Endothelial cell of umbilical vein (primary cell): ENCODE data around the gene GRID1. TPM values are rescaled to one million over a fixed set of nuclear protein-coding genes. Genes with fewer than 3 reads are reported as not detected.

Experiments used
- BruUV-seq: library from RNA; stranded (reverse); fragments of 400-500 nt; replicated peaks from 2 replicates; lab custom pipeline; 2021; lab: Mats Ljungman, UMichigan
- CTCF ChIA-PET: fragments of 300-600, 350-600 bp; sonication (Branson Sonifier 250); formaldehyde crosslinking; loops from one replicate; lab custom pipeline; 2021; ENCODE audit warnings: antibody characterized with exemption, inconsistent platforms; lab: Charles Lee
- POLR2A ChIA-PET: fragments of 300-600, 350-600 bp; sonication (Branson Sonifier 250); formaldehyde crosslinking; loops from one replicate; lab custom pipeline; 2021; ENCODE audit warnings: antibody characterized with exemption, inconsistent platforms; lab: Charles Lee
- DNase-seq: peaks from one replicate; pipeline ENCODE4 v3.0.0-alpha.2; 2011; ENCODE audit warnings: low read depth, low spot score
- FAIRE-seq: peaks from 2 replicates; lab custom pipeline; 2011; peaks lifted over from hg19 to GRCh38; lab: Jason Lieb, UNC
- H2AFZ ChIP-seq: 2 replicates; pipeline ENCODE4 v1.6.0; 2012; ENCODE audit warnings: low read depth, low read length, control low read depth, inconsistent platforms
- H3K27ac ChIP-seq: 2 replicates; pipeline ENCODE4 v1.5.1; 2011; ENCODE audit warnings: low read depth, mild to moderate bottlenecking, control low read depth, low read length, moderate library complexity; ENCODE audit not compliant: insufficient read depth
- H3K27me3 ChIP-seq, 2 experiments: 2 replicates each; pipeline versions ENCODE4 v1.6.0 to v1.6.1; 2011; ENCODE audit warnings: low read length in 2 of 2, mixed read lengths in 1 of 2; ENCODE audit not compliant: control insufficient read depth in 2 of 2, insufficient read depth in 2 of 2
- H3K36me3 ChIP-seq, 2 experiments: 2 replicates in 1 of 2; 3 replicates in 1 of 2; pipeline ENCODE4 v1.5.1; 2011; ENCODE audit warnings: low read length in 2 of 2, mild to moderate bottlenecking in 1 of 2, moderate library complexity in 1 of 2; ENCODE audit not compliant: control insufficient read depth in 2 of 2, insufficient read depth in 2 of 2; ENCODE audit errors: extremely low read depth in 1 of 2
- H3K4me1 ChIP-seq: 3 replicates; pipeline ENCODE4 v1.5.1; 2011; ENCODE audit warnings: mild to moderate bottlenecking, low read length; ENCODE audit not compliant: control insufficient read depth, insufficient read depth; ENCODE audit errors: extremely low read depth
- H3K4me2 ChIP-seq: 2 replicates; pipeline ENCODE4 v1.6.1; 2011; ENCODE audit warnings: low read length, control low read depth, mixed read lengths; ENCODE audit not compliant: insufficient read depth
- H3K4me3 ChIP-seq, 3 experiments: fragments of 200-600 bp in 1 of 3; sonication (generic), shearing (Covaris generic) in 1 of 3; replicated peaks in 1 of 3; 2 replicates each; pipeline ENCODE4 v1.5.1; 2011 to 2016; ENCODE audit warnings: control low read depth in 3 of 3, low read length in 3 of 3, mild to moderate bottlenecking in 2 of 3, inconsistent platforms in 1 of 3, low read depth in 1 of 3, moderate library complexity in 1 of 3; ENCODE audit not compliant: insufficient read depth in 1 of 3
- H3K79me2 ChIP-seq: 2 replicates; pipeline ENCODE4 v1.6.0; 2012; ENCODE audit warnings: low read length, inconsistent platforms; ENCODE audit not compliant: control insufficient read depth, insufficient read depth
- H3K9ac ChIP-seq: replicated peaks from 2 replicates; pipeline ENCODE3; 2011; ENCODE audit warnings: low read length, control low read depth; ENCODE audit not compliant: insufficient read depth; ENCODE audit errors: extremely low read depth
- H3K9me1 ChIP-seq: replicated peaks from 3 replicates; pipeline ENCODE4 v1.6.0; 2011; ENCODE audit warnings: mild to moderate bottlenecking, low read length; ENCODE audit not compliant: control insufficient read depth, insufficient read depth; ENCODE audit errors: extremely low read depth
- H3K9me3 ChIP-seq: replicated peaks from 2 replicates; pipeline ENCODE4 v1.5.1; 2012; ENCODE audit warnings: low read length, inconsistent platforms; ENCODE audit not compliant: control insufficient read depth, insufficient read depth
- H4K20me1 ChIP-seq: replicated peaks from 2 replicates; pipeline ENCODE3; 2011; ENCODE audit warnings: mild to moderate bottlenecking, low read length; ENCODE audit not compliant: control insufficient read depth, insufficient read depth; ENCODE audit errors: extremely low read depth
- CTCF ChIP-seq, 2 donors: IDR thresholded peaks; 1 replicate in 1 of 2; 2 replicates in 1 of 2; pipeline ENCODE4 v1.5.1; 2011; ENCODE audit warnings: low read length in 2 of 2, mild to moderate bottlenecking in 2 of 2, moderate library complexity in 2 of 2, control low read depth in 1 of 2, inconsistent platforms in 1 of 2, low read depth in 1 of 2; ENCODE audit not compliant: insufficient read depth in 1 of 2; ENCODE audit errors: extremely low read depth in 1 of 2
- EZH2 ChIP-seq: IDR thresholded peaks from 2 replicates; pipeline ENCODE4 v1.6.1; 2012; ENCODE audit warnings: borderline replicate concordance, low read depth, mild to moderate bottlenecking, moderate library complexity, low read length, inconsistent platforms; ENCODE audit not compliant: severe bottlenecking
- FOS ChIP-seq: IDR thresholded peaks from 2 replicates; pipeline ENCODE4 v1.6.1; 2011; ENCODE audit warnings: mild to moderate bottlenecking, low read length, moderate library complexity, borderline replicate concordance; ENCODE audit not compliant: insufficient read depth
- GATA2 ChIP-seq: IDR thresholded peaks from 2 replicates; pipeline ENCODE4 v1.7.0; 2011; ENCODE audit warnings: low read depth, mild to moderate bottlenecking, moderate library complexity, mixed read lengths, low read length; ENCODE audit not compliant: insufficient read length, insufficient read depth
- JUN ChIP-seq: IDR thresholded peaks from 2 replicates; pipeline ENCODE4 v1.6.1; 2011; ENCODE audit warnings: borderline replicate concordance, low read depth; ENCODE audit not compliant: insufficient read length, insufficient read depth
- MYC ChIP-seq: IDR thresholded peaks from one replicate; pipeline ENCODE4 v1.6.1; 2011; ENCODE audit warnings: mild to moderate bottlenecking, low read depth, low read length
- POLR2A ChIP-seq: IDR thresholded peaks from 2 replicates; pipeline ENCODE4 v1.6.1; 2012; ENCODE audit warnings: low read depth, mild to moderate bottlenecking, control low read depth, low read length
- POLR2AphosphoS5 ChIP-seq: IDR thresholded peaks from 2 replicates; pipeline ENCODE4 v1.6.1; 2012; ENCODE audit warnings: low read depth, mild to moderate bottlenecking, control low read depth, low read length, moderate library complexity; ENCODE audit not compliant: insufficient read depth
- dilution Hi-C: fragments of 300-500 bp; cut with MboI; formaldehyde crosslinking; loops from one replicate; pipeline ENCODE4 v1.15.0; 2019; ENCODE audit warnings: low sequenced_read_pairs; ENCODE audit not compliant: extremely low pct_ligation_motif_present
- intact Hi-C: fragments of 100-400 bp; cut with micrococcal nuclease; formaldehyde crosslinking; loops from one replicate; pipeline ENCODE4 v1.10.0; 2022
- polyA plus RNA-seq, 4 experiments: library from polyadenylated mRNA; depleted of rRNA in 3 of 4; stranded (reverse) in 3 of 4; unstranded in 1 of 4; fragments of >200 nt; gene quantifications; 2 replicates each; pipeline versions ENCODE4 v1.2.1 to v1.2.3, GENCODE V29; 2011 to 2012; ENCODE audit warnings: missing spikeins in 1 of 4
- total RNA-seq: library from RNA; stranded (reverse); gene quantifications from 2 replicates; pipeline ENCODE4 v1.2.3, GENCODE V29; 2021
- TF ChIP-seq, protein P1 (sequence below): IDR thresholded peaks from 2 replicates; pipeline ENCODE4 v1.6.1; 2011; ENCODE audit not compliant: insufficient read depth, insufficient read length

The GRID1 gene
- total and polyA plus RNA-seq, 2 donors (not counting 3 experiments of a cell fraction or from before 2014, with no cell fraction given): not detected

GRCh38 chr10:86168256-86168655 lies 198.3 kb downstream of the GRID1 start:
- Histone ChIP-seq H3K4me3 (no peak overlapping the region), H3K27me3 (no peaks in the 10 kb centered on the region), H3K79me2 (no peaks in the 10 kb centered on the region), H3K4me2 (no peak overlapping the region), H3K9me1 (no peaks in the 10 kb centered on the region), H3K27ac (no peak overlapping the region), H3K9ac (no peak overlapping the region), H4K20me1 (no peaks in the 10 kb centered on the region), H3K9me3 (no peaks in the 10 kb centered on the region), H3K36me3 (no peaks in the 10 kb centered on the region), H3K4me1 (no peaks in the 10 kb centered on the region), H2AFZ (no peak overlapping the region)
- ChIA-PET CTCF (interaction anchor here (0.5 kb wide), 1 partner anchor 533 kb away, joined by 3 read pairs; no protein-coding TSS in a partner anchor), POLR2A (no interaction called here)
- no TSS peak for BruUV-seq
- dilution Hi-C loops: no loop called here
- no peak for FAIRE-seq
- no peak for DNase-seq
- intact Hi-C loops: no loop called here
- no peak for TF ChIP-seq JUN
- no peak for TF ChIP-seq MYC
- no peak for TF ChIP-seq GATA2
- TF ChIP-seq CTCF (IDR thresholded peaks at IDR 0.05; ENCODE audit: extremely low read depth in 1 of 2, insufficient read depth in 1 of 2, low read depth in 1 of 2, low read length in 2 of 2): no peak
- no peak for TF ChIP-seq POLR2A
- TF ChIP-seq EZH2: no peak
- no peak for TF ChIP-seq FOS
- TF ChIP-seq, protein P1, sequence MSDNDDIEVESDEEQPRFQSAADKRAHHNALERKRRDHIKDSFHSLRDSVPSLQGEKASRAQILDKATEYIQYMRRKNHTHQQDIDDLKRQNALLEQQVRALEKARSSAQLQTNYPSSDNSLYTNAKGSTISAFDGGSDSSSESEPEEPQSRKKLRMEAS: no peak
- no peak for TF ChIP-seq POLR2AphosphoS5
